ENCODE results near the gene BCL3.

The BCL3 gene

DNA sequence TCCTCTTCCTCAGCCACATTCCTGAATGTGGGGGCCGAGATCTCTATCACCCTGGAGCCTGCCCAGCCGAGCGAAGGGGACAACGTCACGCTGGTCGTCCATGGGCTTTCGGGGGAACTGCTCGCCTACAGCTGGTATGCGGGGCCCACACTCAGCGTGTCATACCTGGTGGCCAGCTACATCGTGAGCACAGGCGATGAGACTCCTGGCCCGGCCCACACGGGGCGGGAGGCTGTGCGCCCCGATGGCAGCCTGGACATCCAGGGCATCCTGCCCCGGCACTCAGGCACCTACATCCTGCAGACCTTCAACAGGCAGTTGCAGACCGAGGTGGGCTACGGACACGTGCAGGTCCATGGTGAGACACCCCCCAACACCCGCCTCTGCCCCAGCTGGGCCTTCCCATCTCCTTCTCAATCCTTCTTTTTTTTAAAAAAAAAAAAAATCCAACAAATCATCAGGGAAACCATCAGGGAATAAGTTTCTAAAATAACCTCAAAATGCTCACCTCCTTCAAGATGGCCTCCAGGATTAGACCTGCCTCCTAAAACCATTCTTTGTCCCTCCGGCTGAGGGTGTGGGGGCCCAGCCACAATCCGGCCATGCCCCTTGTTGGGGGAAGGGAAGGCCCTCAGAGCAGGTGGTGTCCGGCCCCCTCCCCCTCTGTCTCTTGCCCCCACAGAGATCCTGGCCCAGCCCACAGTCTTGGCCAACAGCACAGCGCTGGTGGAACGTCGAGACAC is 45.0 kb upstream of the BCL3 start:
- H3K9ac ChIP-seq: no peak overlapping the region
- TF ChIP-seq, protein P1, sequence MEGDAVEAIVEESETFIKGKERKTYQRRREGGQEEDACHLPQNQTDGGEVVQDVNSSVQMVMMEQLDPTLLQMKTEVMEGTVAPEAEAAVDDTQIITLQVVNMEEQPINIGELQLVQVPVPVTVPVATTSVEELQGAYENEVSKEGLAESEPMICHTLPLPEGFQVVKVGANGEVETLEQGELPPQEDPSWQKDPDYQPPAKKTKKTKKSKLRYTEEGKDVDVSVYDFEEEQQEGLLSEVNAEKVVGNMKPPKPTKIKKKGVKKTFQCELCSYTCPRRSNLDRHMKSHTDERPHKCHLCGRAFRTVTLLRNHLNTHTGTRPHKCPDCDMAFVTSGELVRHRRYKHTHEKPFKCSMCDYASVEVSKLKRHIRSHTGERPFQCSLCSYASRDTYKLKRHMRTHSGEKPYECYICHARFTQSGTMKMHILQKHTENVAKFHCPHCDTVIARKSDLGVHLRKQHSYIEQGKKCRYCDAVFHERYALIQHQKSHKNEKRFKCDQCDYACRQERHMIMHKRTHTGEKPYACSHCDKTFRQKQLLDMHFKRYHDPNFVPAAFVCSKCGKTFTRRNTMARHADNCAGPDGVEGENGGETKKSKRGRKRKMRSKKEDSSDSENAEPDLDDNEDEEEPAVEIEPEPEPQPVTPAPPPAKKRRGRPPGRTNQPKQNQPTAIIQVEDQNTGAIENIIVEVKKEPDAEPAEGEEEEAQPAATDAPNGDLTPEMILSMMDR (conservative IDR thresholded peaks at IDR 0.05; ENCODE audit: low read depth, low read length): no peak
- no peak overlapping the region for H3K4me2 ChIP-seq

DNA sequence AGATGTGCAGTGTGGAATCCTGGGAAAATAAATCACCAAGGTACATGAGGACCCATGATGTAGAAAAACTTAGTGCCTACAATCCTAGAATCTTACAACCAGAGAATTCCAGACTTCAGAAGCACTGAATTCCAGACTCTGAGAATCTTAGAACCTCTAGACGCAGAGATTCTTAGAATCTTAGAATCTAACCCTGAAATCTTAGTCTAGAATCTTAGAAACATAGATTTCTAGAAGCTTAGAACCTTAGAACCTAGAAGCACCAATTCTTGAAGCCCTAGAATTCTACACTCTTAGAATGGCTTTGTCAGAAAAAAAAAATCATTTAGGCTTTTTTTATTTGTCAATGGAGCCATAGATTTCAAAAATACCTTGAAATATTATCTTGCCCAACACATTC is 43.5 kb upstream of the BCL3 start:
- peaks cover 18% of the 10 kb centered on the region for H3K4me1 ChIP-seq (ENCODE audit: low read depth, poor library complexity, severe bottlenecking)
- no peaks in the 10 kb centered on the region for H3K27me3 ChIP-seq (ENCODE audit: insufficient read depth, low read depth)
- H3K36me3 ChIP-seq (ENCODE audit: insufficient read depth): no peaks in the 10 kb centered on the region
- no peaks in the 10 kb centered on the region for H4K20me1 ChIP-seq (ENCODE audit: insufficient read depth)
- TF ChIP-seq, protein P1 (conservative IDR thresholded peaks at IDR 0.05; ENCODE audit: low read depth, low read length): no peak
- H3K27ac ChIP-seq: no peak overlapping the region; the same call in 1 of the 2 replicates
- no peak overlapping the region for H3K9ac ChIP-seq
- no peaks in the 10 kb centered on the region for H3K79me2 ChIP-seq (ENCODE audit: insufficient read depth, low read depth)
- no peak overlapping the region for H3K4me3 ChIP-seq (IDR thresholded peaks at IDR 0.05; ENCODE audit: insufficient read depth, low read depth, low read length)
- no peak overlapping the region for H2AFZ ChIP-seq (ENCODE audit: low read depth)
- H3K4me2 ChIP-seq: no peak overlapping the region

More for the DNA sequence above, 45.0 kb upstream of the BCL3 start:
- Histone ChIP-seq H2AFZ (ENCODE audit: low read depth) (no peak overlapping the region), H3K27me3 (ENCODE audit: insufficient read depth, low read depth) (no peaks in the 10 kb centered on the region), H3K4me3 (IDR thresholded peaks at IDR 0.05; ENCODE audit: insufficient read depth, low read depth, low read length) (no peak overlapping the region), H4K20me1 (ENCODE audit: insufficient read depth) (no peaks in the 10 kb centered on the region), H3K27ac (no peak overlapping the region), H3K36me3 (ENCODE audit: insufficient read depth) (no peaks in the 10 kb centered on the region), H3K4me1 (ENCODE audit: low read depth, poor library complexity, severe bottlenecking) (peaks cover 24% of the 10 kb centered on the region), H3K79me2 (ENCODE audit: insufficient read depth, low read depth) (no peaks in the 10 kb centered on the region)

DNA sequence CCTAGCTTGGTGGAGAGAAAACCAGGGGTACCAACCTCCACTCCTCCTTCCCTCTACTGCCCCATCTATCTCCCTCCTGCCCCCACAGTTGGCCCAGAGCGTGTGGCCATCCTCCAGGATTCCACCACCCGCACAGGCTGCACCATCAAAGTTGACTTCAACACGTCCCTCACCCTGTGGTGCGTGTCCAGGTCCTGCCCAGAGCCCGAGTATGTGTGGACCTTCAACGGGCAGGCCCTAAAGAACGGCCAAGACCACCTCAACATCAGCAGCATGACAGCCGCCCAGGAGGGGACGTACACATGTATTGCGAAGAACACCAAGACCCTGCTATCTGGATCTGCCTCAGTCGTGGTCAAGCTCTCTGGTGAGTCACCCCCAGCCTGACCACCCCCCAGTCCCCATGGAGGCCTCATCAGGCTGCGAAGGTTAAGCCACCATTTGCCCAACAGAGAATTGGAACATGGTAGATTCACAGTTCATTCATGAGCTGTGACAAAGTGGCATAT is 43.0 kb upstream of the BCL3 start:
- H3K9ac ChIP-seq: no peak overlapping the region
- H2AFZ ChIP-seq (ENCODE audit: low read depth): no peak overlapping the region
- no peaks in the 10 kb centered on the region for H4K20me1 ChIP-seq (ENCODE audit: insufficient read depth)
- no peak overlapping the region for H3K4me3 ChIP-seq (IDR thresholded peaks at IDR 0.05; ENCODE audit: insufficient read depth, low read depth, low read length)
- H3K4me2 ChIP-seq: no peak overlapping the region
- TF ChIP-seq, protein P1 (conservative IDR thresholded peaks at IDR 0.05; ENCODE audit: low read depth, low read length): no peak
- no peak overlapping the region for H3K27ac ChIP-seq
- peaks cover 14% of the 10 kb centered on the region for H3K4me1 ChIP-seq (ENCODE audit: low read depth, poor library complexity, severe bottlenecking)
- H3K27me3 ChIP-seq (ENCODE audit: insufficient read depth, low read depth): no peaks in the 10 kb centered on the region
- H3K36me3 ChIP-seq (ENCODE audit: insufficient read depth): no peaks in the 10 kb centered on the region
- no peaks in the 10 kb centered on the region for H3K79me2 ChIP-seq (ENCODE audit: insufficient read depth, low read depth)

DNA sequence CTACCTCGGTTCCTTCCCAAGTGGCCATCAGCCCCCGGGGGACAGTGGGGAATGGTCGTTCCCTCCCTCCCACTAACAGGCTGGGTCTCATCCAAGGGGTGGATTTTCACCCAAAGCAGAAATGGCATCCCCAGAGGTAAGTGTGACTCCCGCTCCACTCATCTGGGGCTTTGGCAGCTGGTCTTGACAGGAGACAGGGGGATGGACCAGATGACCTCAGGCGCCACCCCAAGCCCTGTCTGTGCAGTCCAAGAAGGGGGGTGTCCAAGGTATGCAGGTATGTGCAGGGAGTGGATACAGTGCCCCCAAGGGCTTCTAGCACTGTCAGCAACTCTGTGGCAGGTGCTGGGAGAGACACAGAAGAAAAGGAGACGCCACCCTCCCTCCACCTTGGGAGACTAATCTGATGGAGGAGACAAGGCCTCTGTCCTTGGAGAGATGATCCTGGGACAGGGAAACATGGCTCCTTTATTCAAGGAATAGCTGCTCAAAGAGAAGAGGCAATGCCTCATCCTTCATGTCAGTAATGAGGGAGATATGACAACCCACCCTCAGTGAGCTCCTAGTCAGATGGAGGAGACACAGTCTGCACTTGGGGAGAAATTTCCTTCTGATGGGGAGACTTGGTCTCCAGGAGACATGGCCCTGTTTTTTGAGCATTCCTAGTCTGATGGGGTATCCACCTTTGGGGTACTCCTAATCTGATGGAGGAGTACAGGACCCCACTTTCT is 41.8 kb upstream of the BCL3 start:
- Histone ChIP-seq H3K4me3 (IDR thresholded peaks at IDR 0.05; ENCODE audit: insufficient read depth, low read depth, low read length) (no peak overlapping the region), H3K27ac (no peak overlapping the region), H3K27me3 (ENCODE audit: insufficient read depth, low read depth) (no peaks in the 10 kb centered on the region), H2AFZ (ENCODE audit: low read depth) (no peak overlapping the region), H4K20me1 (ENCODE audit: insufficient read depth) (no peaks in the 10 kb centered on the region), H3K4me1 (ENCODE audit: low read depth, poor library complexity, severe bottlenecking) (peaks cover 8% of the 10 kb centered on the region), H3K9ac (no peak overlapping the region), H3K79me2 (ENCODE audit: insufficient read depth, low read depth) (no peaks in the 10 kb centered on the region), H3K36me3 (ENCODE audit: insufficient read depth) (no peaks in the 10 kb centered on the region), H3K4me2 (no peak overlapping the region)
- TF ChIP-seq, protein P1 (conservative IDR thresholded peaks at IDR 0.05; ENCODE audit: low read depth, low read length): no peak
